PC-3 (cell line): ENCODE data around the gene KANK4. TPM values are rescaled to one million over a fixed set of nuclear protein-coding genes. Genes with fewer than 3 reads are reported as not detected.

ENCODE experiments used
- ATAC-seq: fragments of 200-7000 bp; cut with Tn5 transposase; 2 replicates; pipeline ENCODE4 v1.9.1; 2020; ENCODE audit warnings: mild to moderate bottlenecking, moderate library complexity
- BruUV-seq: library from RNA; stranded (reverse); fragments of 400-500 nt; replicated peaks from 2 replicates; lab custom pipeline; 2021; lab: Mats Ljungman, UMichigan
- CTCF ChIA-PET: fragments of 300-600 bp; sonication (Branson Sonifier 250); formaldehyde crosslinking; loops from one replicate; lab custom pipeline; 2022; ENCODE audit warnings: antibody characterized with exemption; lab: Charles Lee
- POLR2A ChIA-PET: fragments of 300-600 bp; sonication (Branson Sonifier 250); formaldehyde crosslinking; loops from one replicate; lab custom pipeline; 2022; ENCODE audit warnings: antibody characterized with exemption; ENCODE audit not compliant: unreplicated experiment; lab: Charles Lee
- DNase-seq: peaks from one replicate; pipeline ENCODE4 v3.0.0-alpha.2; 2015
- H2AFZ ChIP-seq: fragments of 300-600 bp; sonication (generic); 2 replicates; pipeline ENCODE4 v1.6.0; 2016; ENCODE audit warnings: antibody characterized with exemption, low read length
- H3F3A ChIP-seq: fragments of 300-600 bp; sonication (generic); one replicate; pipeline ENCODE4 v1.6.0; 2017; ENCODE audit warnings: antibody characterized with exemption, low read length, control low read depth, mild to moderate bottlenecking; ENCODE audit not compliant: unreplicated experiment
- H3K27ac ChIP-seq: fragments of 300-600 bp; sonication (generic); 2 replicates; pipeline ENCODE4 v1.5.1; 2016; ENCODE audit warnings: mild to moderate bottlenecking, low read length
- H3K27me3 ChIP-seq: fragments of 300-600 bp; sonication (generic); 2 replicates; pipeline ENCODE4 v1.6.1; 2016; ENCODE audit warnings: low read length, mixed read lengths
- H3K36me3 ChIP-seq: fragments of 300-600 bp; sonication (generic); 2 replicates; pipeline ENCODE4 v1.6.1; 2016; ENCODE audit warnings: low read depth, mixed run types, low read length, mixed read lengths
- H3K4me1 ChIP-seq: fragments of 300-600 bp; sonication (generic); 2 replicates; pipeline ENCODE4 v1.5.1; 2016; ENCODE audit warnings: low read length; ENCODE audit not compliant: insufficient read depth
- H3K4me2 ChIP-seq: fragments of 300-600 bp; sonication (generic); 2 replicates; pipeline ENCODE4 v1.6.0; 2016; ENCODE audit warnings: low read length
- H3K4me3 ChIP-seq: fragments of 300-600 bp; sonication (generic); 2 replicates; pipeline ENCODE4 v1.5.1; 2016; ENCODE audit warnings: mild to moderate bottlenecking, low read length, mixed read lengths
- H3K79me2 ChIP-seq: fragments of 300-600 bp; sonication (generic); 2 replicates; pipeline ENCODE4 v1.6.1; 2017; ENCODE audit warnings: low read length, mixed read lengths
- H3K9ac ChIP-seq: fragments of 300-600 bp; sonication (generic); 2 replicates; pipeline ENCODE4 v1.6.0; 2016; ENCODE audit warnings: mild to moderate bottlenecking, low read length
- H3K9me2 ChIP-seq: fragments of 300-600 bp; sonication (generic); replicated peaks from 2 replicates; pipeline ENCODE4 v1.6.1; 2016; ENCODE audit warnings: mixed run types, low read length, mixed read lengths
- H3K9me3 ChIP-seq: fragments of 300-600 bp; sonication (generic); 2 replicates; pipeline ENCODE4 v1.6.1; 2016; ENCODE audit warnings: low read length, mixed read lengths
- H4K20me1 ChIP-seq: fragments of 300-600 bp; sonication (generic); 2 replicates; pipeline ENCODE4 v1.6.1; 2016; ENCODE audit warnings: low read length, mixed read lengths
- EZH2 ChIP-seq: fragments of 300-600 bp; sonication (generic); IDR thresholded peaks from one replicate; pipeline ENCODE4 v1.6.1; 2017; ENCODE audit warnings: antibody characterized with exemption, mild to moderate bottlenecking, low read length; ENCODE audit not compliant: unreplicated experiment
- EZH2phosphoT487 ChIP-seq: fragments of 300-600 bp; sonication (generic); IDR thresholded peaks from 2 replicates; pipeline ENCODE4 v1.6.1; 2018; ENCODE audit warnings: mild to moderate bottlenecking, antibody characterized with exemption, low read length, borderline replicate concordance
- intact Hi-C: fragments of 100-400 bp; cut with micrococcal nuclease; formaldehyde crosslinking; loops from 2 replicates; pipeline ENCODE4 v1.9.0; 2023
- total RNA-seq: library from RNA; depleted of rRNA; stranded (reverse); fragments of >200 nt; gene quantifications from 2 replicates; pipeline ENCODE4 v1.2.3, GENCODE V29; 2014
- TF ChIP-seq, protein P1 (sequence below): fragments of 300-600 bp; sonication (generic); conservative IDR thresholded peaks from 2 replicates; pipeline ENCODE4 v1.5.1; 2017; ENCODE audit warnings: antibody characterized with exemption, low read depth, mild to moderate bottlenecking, low read length

The KANK4 gene
- total RNA-seq, 1 experiment from 2014 or later = not detected

DNA sequence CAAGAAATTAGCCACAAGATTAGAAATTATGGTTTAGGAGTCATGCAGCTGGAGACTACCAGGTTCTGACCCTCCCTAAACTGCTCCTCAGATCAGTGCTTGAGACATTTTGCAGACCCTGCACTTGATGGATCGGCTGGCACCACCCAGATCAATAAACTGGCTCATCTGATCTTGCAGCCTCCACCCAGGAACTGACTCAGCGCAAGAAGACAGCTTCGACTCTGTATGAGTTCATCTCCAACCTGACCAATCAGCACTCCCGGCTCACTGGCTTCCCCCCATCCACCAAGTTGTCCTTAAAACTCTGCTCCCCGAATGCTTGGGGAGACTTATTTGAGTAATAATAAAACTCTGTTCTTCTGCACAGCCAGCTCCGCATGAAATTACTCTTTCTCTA is 84.5 kb downstream of the KANK4 start:
- peak overlapping the region; percentile 21 for H3K4me2 ChIP-seq
- POLR2A ChIA-PET = no interaction called here
- DNase-seq = peak; percentile 44

DNA sequence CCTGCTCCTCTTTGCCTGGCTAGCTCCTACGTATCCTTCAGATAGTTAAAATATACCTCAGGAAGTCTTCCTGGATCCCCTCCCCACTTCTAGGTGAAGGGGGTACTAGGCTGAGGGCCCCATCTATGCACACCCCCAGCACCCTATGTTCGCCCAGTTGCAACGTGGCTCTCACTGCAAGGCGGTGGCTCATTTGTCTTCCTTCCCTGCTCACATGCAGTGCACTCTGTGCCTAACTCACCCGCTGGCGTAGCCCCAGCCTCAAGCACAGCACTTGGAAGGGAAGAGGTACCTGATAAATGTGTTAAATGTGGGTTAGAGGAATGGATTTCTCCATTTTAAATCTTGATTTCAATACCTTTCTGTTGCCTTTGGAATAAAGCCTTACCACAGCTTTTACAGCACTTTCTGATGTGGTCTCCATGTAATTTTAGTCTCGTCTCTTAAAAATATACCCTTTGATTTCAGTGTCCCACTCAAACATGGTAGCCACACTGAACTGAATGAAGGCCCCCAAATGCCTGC is 85.2 kb downstream of the KANK4 start:
- ChIA-PET POLR2A (no interaction called here), CTCF (no interaction called here)
- H2AFZ ChIP-seq = no peak overlapping the region
- H3K9me3 ChIP-seq = no peaks in the 10 kb centered on the region
- DNase-seq (no peak), ATAC-seq (no peak)
- intact Hi-C loops = no loop called here
- TF ChIP-seq, protein P1, sequence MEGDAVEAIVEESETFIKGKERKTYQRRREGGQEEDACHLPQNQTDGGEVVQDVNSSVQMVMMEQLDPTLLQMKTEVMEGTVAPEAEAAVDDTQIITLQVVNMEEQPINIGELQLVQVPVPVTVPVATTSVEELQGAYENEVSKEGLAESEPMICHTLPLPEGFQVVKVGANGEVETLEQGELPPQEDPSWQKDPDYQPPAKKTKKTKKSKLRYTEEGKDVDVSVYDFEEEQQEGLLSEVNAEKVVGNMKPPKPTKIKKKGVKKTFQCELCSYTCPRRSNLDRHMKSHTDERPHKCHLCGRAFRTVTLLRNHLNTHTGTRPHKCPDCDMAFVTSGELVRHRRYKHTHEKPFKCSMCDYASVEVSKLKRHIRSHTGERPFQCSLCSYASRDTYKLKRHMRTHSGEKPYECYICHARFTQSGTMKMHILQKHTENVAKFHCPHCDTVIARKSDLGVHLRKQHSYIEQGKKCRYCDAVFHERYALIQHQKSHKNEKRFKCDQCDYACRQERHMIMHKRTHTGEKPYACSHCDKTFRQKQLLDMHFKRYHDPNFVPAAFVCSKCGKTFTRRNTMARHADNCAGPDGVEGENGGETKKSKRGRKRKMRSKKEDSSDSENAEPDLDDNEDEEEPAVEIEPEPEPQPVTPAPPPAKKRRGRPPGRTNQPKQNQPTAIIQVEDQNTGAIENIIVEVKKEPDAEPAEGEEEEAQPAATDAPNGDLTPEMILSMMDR = no peak
- TF ChIP-seq EZH2phosphoT487 (no peak), EZH2 (no peak)
- peaks cover 60% of the 10 kb centered on the region for H3K4me1 ChIP-seq
- no peaks in the 10 kb centered on the region for H4K20me1 ChIP-seq
- no peaks in the 10 kb centered on the region for H3K36me3 ChIP-seq
- no peak overlapping the region for H3K27ac ChIP-seq
- H3K4me2 ChIP-seq = no peak overlapping the region; the same call in 1 of the 2 replicates
- H3K79me2 ChIP-seq = no peaks in the 10 kb centered on the region
- no peaks in the 10 kb centered on the region for H3K27me3 ChIP-seq
- no peaks in the 10 kb centered on the region for H3K9me2 ChIP-seq
- no peaks in the 10 kb centered on the region for H3F3A ChIP-seq
- no TSS peak for BruUV-seq
- no peak overlapping the region for H3K4me3 ChIP-seq
- H3K9ac ChIP-seq = no peak overlapping the region

More for the DNA sequence above, 84.5 kb downstream of the KANK4 start:
- H3K79me2 ChIP-seq = no peaks in the 10 kb centered on the region
- H3K9me2 ChIP-seq = no peaks in the 10 kb centered on the region
- H2AFZ ChIP-seq = 0 out of 2 replicates have a peak overlapping the region, but pooled peaks have one; percentile 4
- CTCF ChIA-PET = no interaction called here
- H4K20me1 ChIP-seq = no peaks in the 10 kb centered on the region
- intact Hi-C loops = no loop called here
- no peaks in the 10 kb centered on the region for H3K27me3 ChIP-seq
- H3K27ac ChIP-seq = no peak overlapping the region
- ATAC-seq = no peak; the same call in 1 of the 2 replicates
- H3K9me3 ChIP-seq = no peaks in the 10 kb centered on the region
- BruUV-seq = no TSS peak
- peaks cover 56% of the 10 kb centered on the region for H3K4me1 ChIP-seq
- H3K36me3 ChIP-seq = no peaks in the 10 kb centered on the region
- H3K4me3 ChIP-seq = no peak overlapping the region
- no peaks in the 10 kb centered on the region for H3F3A ChIP-seq
- H3K9ac ChIP-seq = no peak overlapping the region
- TF ChIP-seq EZH2phosphoT487 (no peak), EZH2 (no peak)
- TF ChIP-seq, protein P1 = no peak

DNA sequence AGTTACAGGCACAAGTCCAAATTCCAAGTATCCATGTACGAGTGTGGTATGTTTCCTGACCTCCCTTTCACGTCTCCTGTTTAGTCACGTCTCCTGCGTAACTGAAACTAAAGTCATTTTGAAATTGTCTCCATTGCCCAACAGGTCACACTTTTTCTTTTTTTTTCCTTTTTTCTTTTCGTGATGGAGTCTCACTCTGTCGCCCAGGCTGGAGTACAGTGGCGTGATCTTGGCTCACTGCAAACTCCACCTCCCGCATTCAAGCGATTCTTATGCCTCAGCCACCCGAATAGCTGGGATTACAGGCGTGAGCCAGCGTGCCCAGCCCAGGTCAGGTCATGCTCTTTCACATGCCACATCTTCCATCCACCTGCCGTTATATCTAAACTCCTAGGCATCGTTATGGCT is 86.4 kb downstream of the KANK4 start:
- DNase-seq (no peak), ATAC-seq (no peak)
- Histone ChIP-seq H3F3A (no peaks in the 10 kb centered on the region), H3K9me2 (no peaks in the 10 kb centered on the region), H3K4me2 (no peak overlapping the region), H3K79me2 (no peaks in the 10 kb centered on the region), H3K9me3 (no peaks in the 10 kb centered on the region), H3K36me3 (no peaks in the 10 kb centered on the region), H2AFZ (no peak overlapping the region), H3K27me3 (no peaks in the 10 kb centered on the region), H3K27ac (no peak overlapping the region), H3K4me3 (no peak overlapping the region), H4K20me1 (no peaks in the 10 kb centered on the region), H3K9ac (no peak overlapping the region), H3K4me1 (peaks cover 57% of the 10 kb centered on the region)
- ChIA-PET POLR2A (no interaction called here), CTCF (no interaction called here)
- TF ChIP-seq, protein P1 = no peak
- TF ChIP-seq EZH2phosphoT487 (no peak), EZH2 (no peak)
- BruUV-seq = no TSS peak
- intact Hi-C loops = no loop called here
